Activated naive CD4-positive, alpha-beta T cell treated with anti-CD3 and anti-CD28 coated beads for 36 hours (primary cell): ENCODE measurements around the gene EXOC8. TPM values are rescaled to one million over a fixed set of nuclear protein-coding genes. Genes with fewer than 3 reads are reported as not detected.

ENCODE experiments used
- CTCF ChIA-PET: fragments of 350-600 bp; sonication (Branson Sonifier 250); formaldehyde crosslinking; loops from one replicate; lab custom pipeline; 2021; ENCODE audit warnings: antibody characterized with exemption; lab: Charles Lee
- DNase-seq: peaks from one replicate; pipeline ENCODE4 v3.0.0-alpha.2; 2020
- H3K27ac Mint-ChIP-seq: one replicate; pipeline ENCODE4 v1.8.0; 2021; ENCODE audit warnings: mild to moderate bottlenecking, mixed read lengths
- H3K27me3 Mint-ChIP-seq: one replicate; pipeline ENCODE4 v1.8.0; 2021; ENCODE audit warnings: low read depth, mixed read lengths
- H3K36me3 Mint-ChIP-seq: one replicate; pipeline ENCODE4 v1.8.0; 2021; ENCODE audit warnings: low read depth, mixed read lengths
- H3K4me1 Mint-ChIP-seq: one replicate; pipeline ENCODE4 v1.8.0; 2021; ENCODE audit warnings: low read depth, mixed read lengths
- H3K4me3 Mint-ChIP-seq: one replicate; pipeline ENCODE4 v1.8.0; 2021; ENCODE audit warnings: mild to moderate bottlenecking, moderate library complexity, mixed read lengths
- H3K9me3 Mint-ChIP-seq: one replicate; pipeline ENCODE4 v1.8.0; 2021; ENCODE audit warnings: mixed read lengths
- intact Hi-C: fragments of 100-400 bp; cut with micrococcal nuclease; formaldehyde crosslinking; loops from one replicate; pipeline ENCODE4 v1.15.1; 2023
- total RNA-seq, 2 experiments: library from RNA; stranded (reverse); gene quantifications; one replicate each; pipeline ENCODE4 v1.2.3, GENCODE V29; 2021

The EXOC8 gene
- total RNA-seq, 2 experiments from 2014 or later, result 11.5 to 12.0 TPM

- Mint-ChIP-seq H3K27me3 (no peaks in the 10 kb centered on the region), H3K4me3 (no peak overlapping the region), H3K9me3 (no peaks in the 10 kb centered on the region), H3K27ac (no peak overlapping the region), H3K36me3 (no peaks in the 10 kb centered on the region), H3K4me1 (no peaks in the 10 kb centered on the region)
- CTCF ChIA-PET, result no interaction called here
- no peak for DNase-seq
- intact Hi-C loops, result no loop called here
Measured at GRCh38 chr1:231310391-231310934, 27.2 kb downstream of the EXOC8 start.

- intact Hi-C loops, result no loop called here
- Mint-ChIP-seq H3K36me3 (no peaks in the 10 kb centered on the region), H3K4me3 (no peak overlapping the region), H3K27ac (no peak overlapping the region), H3K27me3 (no peaks in the 10 kb centered on the region), H3K9me3 (no peaks in the 10 kb centered on the region), H3K4me1 (no peaks in the 10 kb centered on the region)
- CTCF ChIA-PET, result no interaction called here
- DNase-seq, result no peak
Measured at GRCh38 chr1:231301990-231302389, 35.7 kb downstream of the EXOC8 start.

- H3K27me3 Mint-ChIP-seq, result no peaks in the 10 kb centered on the region
- H3K27ac Mint-ChIP-seq, result no peak overlapping the region
- CTCF ChIA-PET, result interaction anchor here (0.6 kb wide), 1 partner anchor 61 kb away, joined by 3 read pairs; no protein-coding TSS in a partner anchor
- H3K36me3 Mint-ChIP-seq, result no peaks in the 10 kb centered on the region
- no peaks in the 10 kb centered on the region for H3K9me3 Mint-ChIP-seq
- no peak overlapping the region for H3K4me3 Mint-ChIP-seq
- no peaks in the 10 kb centered on the region for H3K4me1 Mint-ChIP-seq
- intact Hi-C loops, result no loop called here
- DNase-seq, result no peak
Measured at GRCh38 chr1:231295938-231296337, 41.7 kb downstream of the EXOC8 start.

GRCh38 chr1:231286603-231287002, 51.0 kb downstream of the EXOC8 start:
- no peaks in the 10 kb centered on the region for H3K36me3 Mint-ChIP-seq
- CTCF ChIA-PET, result no interaction called here

GRCh38 chr1:231284441-231284840, 53.2 kb downstream of the EXOC8 start:
- no peaks in the 10 kb centered on the region for H3K27me3 Mint-ChIP-seq
- DNase-seq, result no peak
- intact Hi-C loops, result no loop called here
- no peak overlapping the region for H3K27ac Mint-ChIP-seq
- CTCF ChIA-PET, result no interaction called here
- no peak overlapping the region for H3K4me3 Mint-ChIP-seq
- no peaks in the 10 kb centered on the region for H3K4me1 Mint-ChIP-seq
- no peaks in the 10 kb centered on the region for H3K9me3 Mint-ChIP-seq
- no peaks in the 10 kb centered on the region for H3K36me3 Mint-ChIP-seq

More at GRCh38 chr1:231286603-231287002, 51.0 kb downstream of the EXOC8 start:
- H3K9me3 Mint-ChIP-seq, result no peaks in the 10 kb centered on the region
- H3K27me3 Mint-ChIP-seq, result no peaks in the 10 kb centered on the region
- intact Hi-C loops, result no loop called here
- no peaks in the 10 kb centered on the region for H3K4me1 Mint-ChIP-seq
- no peak for DNase-seq
- no peak overlapping the region for H3K27ac Mint-ChIP-seq
- H3K4me3 Mint-ChIP-seq, result no peak overlapping the region

Other genes starting within 250 kb of the EXOC8 start
- gene TRIM67, start 175.8 kb downstream of the EXOC8 start, total RNA-seq, result not detected
- 10 to 100 TPM; 60.4 to 62.0 TPM for gene GNPAT, start 96.6 kb downstream of the EXOC8 start, total RNA-seq
- 1 to 10 TPM; 6.0 to 9.1 TPM for gene SPRTN, start 441 bp upstream of the EXOC8 start, total RNA-seq
- 1 to 10 TPM; 9.6 to 9.8 TPM for gene EGLN1, start 84.4 kb upstream of the EXOC8 start, total RNA-seq
- 10 to 100 TPM; 25.7 to 28.2 TPM for gene TSNAX, start 190.8 kb upstream of the EXOC8 start, total RNA-seq